T1000 (cell line): ENCODE measurements around the gene PRKCA.
"Not testable (repeated sequence)": the region's sequence is repeated elsewhere in the genome, so short reads cannot be mapped to it uniquely, and the experiment has no call there.

Experiments used
- DNase-seq: peaks from one replicate; lab custom pipeline; 2025; ENCODE audit warnings: mixed read lengths; lab: John Stamatoyannopoulos, UW

Gene PRKCA

GRCh38 chr17:66290101-66290722, 12.2 kb upstream of the PRKCA start:
- DNase-seq, result no peak

GRCh38 chr17:66292353-66292752, 10.1 kb upstream of the PRKCA start:
- DNase-seq, result no peak

- no peak for DNase-seq
Observed at GRCh38 chr17:66296289-66296725, 6.1 kb upstream of the PRKCA start.

GRCh38 chr17:66297443-66297842, 5.0 kb upstream of the PRKCA start:
- DNase-seq, result not testable (repeated sequence)

- no peak for DNase-seq
Observed at GRCh38 chr17:66299711-66300110, 2.7 kb upstream of the PRKCA start.

GRCh38 chr17:66300956-66301355, 1.5 kb upstream of the PRKCA start:
- DNase-seq, result no peak

GRCh38 chr17:66301367-66301863, 998 bp upstream of the PRKCA start:
- no peak for DNase-seq

GRCh38 chr17:66302761-66303626, 581 bp downstream of the PRKCA start:
- peak; percentile 21 for DNase-seq

- no peak for DNase-seq
Observed at GRCh38 chr17:66304304-66305174, 2.1 kb downstream of the PRKCA start.

GRCh38 chr17:66306446-66306845, 4.0 kb downstream of the PRKCA start:
- DNase-seq, result no peak

- DNase-seq, result no peak
Observed at GRCh38 chr17:66307257-66307656, 4.8 kb downstream of the PRKCA start.

- no peak for DNase-seq
Observed at GRCh38 chr17:66308856-66309255, 6.4 kb downstream of the PRKCA start.

- DNase-seq, result no peak
Observed at GRCh38 chr17:66309793-66310192, 7.4 kb downstream of the PRKCA start.

- no peak for DNase-seq
Observed at GRCh38 chr17:66310528-66311148, 8.2 kb downstream of the PRKCA start.

GRCh38 chr17:66312912-66313311, 10.5 kb downstream of the PRKCA start:
- no peak for DNase-seq

- no peak for DNase-seq
Observed at GRCh38 chr17:66313325-66313724, 10.9 kb downstream of the PRKCA start.

- DNase-seq, result no peak
Observed at GRCh38 chr17:66313995-66314659, 11.7 kb downstream of the PRKCA start.

- no peak for DNase-seq
Observed at GRCh38 chr17:66317629-66318028, 15.2 kb downstream of the PRKCA start.

GRCh38 chr17:66319226-66319625, 16.8 kb downstream of the PRKCA start:
- no peak for DNase-seq

GRCh38 chr17:66322764-66323163, 20.4 kb downstream of the PRKCA start:
- DNase-seq, result no peak

GRCh38 chr17:66324381-66325004, 22.1 kb downstream of the PRKCA start:
- DNase-seq, result not testable (repeated sequence)
